ENCODE measurements around the gene BMI1.

DNA sequence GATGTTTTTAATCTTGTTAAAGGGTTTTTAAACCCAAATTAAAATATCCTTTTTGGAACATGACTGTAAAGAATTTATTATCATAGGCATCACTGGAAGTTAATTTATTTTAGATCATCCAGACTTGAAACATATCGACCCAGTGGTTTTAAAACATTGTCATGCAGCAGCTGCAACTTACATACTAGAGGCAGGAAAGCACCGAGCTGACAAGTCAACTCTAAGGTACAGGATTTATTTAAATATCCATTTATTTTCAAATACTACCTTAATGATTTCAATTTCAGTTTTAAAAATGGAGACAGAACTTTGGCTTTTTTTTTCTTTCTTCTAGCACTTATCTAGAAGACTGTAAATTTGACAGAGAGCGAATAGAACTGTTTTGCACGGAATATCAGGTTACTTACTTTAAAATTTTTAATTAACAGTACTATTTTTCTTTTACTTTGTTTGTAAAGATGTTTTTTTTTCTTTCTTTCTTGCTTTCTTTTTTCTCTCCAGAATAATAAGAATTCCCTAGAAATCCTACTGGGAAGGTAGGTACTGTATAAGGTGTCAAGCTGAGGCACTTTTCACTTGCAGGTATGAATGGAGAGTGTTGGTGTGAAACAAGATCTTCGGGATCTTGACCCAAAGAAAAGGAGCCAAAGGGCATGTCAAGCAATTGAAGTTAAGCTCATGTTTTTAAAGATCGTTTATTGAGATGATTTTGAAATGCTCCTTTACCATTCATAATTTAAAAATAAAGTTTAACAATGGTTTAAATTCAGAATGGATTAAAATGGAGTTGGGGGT lies 2.9 kb upstream of the BMI1 start:
- TF ChIP-seq, protein P1, sequence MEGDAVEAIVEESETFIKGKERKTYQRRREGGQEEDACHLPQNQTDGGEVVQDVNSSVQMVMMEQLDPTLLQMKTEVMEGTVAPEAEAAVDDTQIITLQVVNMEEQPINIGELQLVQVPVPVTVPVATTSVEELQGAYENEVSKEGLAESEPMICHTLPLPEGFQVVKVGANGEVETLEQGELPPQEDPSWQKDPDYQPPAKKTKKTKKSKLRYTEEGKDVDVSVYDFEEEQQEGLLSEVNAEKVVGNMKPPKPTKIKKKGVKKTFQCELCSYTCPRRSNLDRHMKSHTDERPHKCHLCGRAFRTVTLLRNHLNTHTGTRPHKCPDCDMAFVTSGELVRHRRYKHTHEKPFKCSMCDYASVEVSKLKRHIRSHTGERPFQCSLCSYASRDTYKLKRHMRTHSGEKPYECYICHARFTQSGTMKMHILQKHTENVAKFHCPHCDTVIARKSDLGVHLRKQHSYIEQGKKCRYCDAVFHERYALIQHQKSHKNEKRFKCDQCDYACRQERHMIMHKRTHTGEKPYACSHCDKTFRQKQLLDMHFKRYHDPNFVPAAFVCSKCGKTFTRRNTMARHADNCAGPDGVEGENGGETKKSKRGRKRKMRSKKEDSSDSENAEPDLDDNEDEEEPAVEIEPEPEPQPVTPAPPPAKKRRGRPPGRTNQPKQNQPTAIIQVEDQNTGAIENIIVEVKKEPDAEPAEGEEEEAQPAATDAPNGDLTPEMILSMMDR (IDR thresholded peaks at IDR 0.05), result no peak
- no peak for TF ChIP-seq POLR2A (IDR thresholded peaks at IDR 0.05)
